ENCODE results near the gene SNX24.
"Not testable (repeated sequence)": the region's sequence is repeated elsewhere in the genome, so short reads cannot be mapped to it uniquely, and the experiment has no call there.

GRCh38 chr5:122968056-122968455 lies 122.6 kb downstream of the SNX24 start:
- not testable (repeated sequence) for TF ChIP-seq ESRRA (IDR thresholded peaks at IDR 0.05; ENCODE audit: borderline replicate concordance, low read length); CTCF (IDR thresholded peaks at IDR 0.05); BCL3 (IDR thresholded peaks at IDR 0.05)
